ENCODE measurements around the gene RYR2. TPM values are rescaled to one million over a fixed set of nuclear protein-coding genes. Genes with fewer than 3 reads are reported as not detected.

Gene RYR2
- total RNA-seq, 1 experiment from 2014 or later = 0.03 TPM

DNA sequence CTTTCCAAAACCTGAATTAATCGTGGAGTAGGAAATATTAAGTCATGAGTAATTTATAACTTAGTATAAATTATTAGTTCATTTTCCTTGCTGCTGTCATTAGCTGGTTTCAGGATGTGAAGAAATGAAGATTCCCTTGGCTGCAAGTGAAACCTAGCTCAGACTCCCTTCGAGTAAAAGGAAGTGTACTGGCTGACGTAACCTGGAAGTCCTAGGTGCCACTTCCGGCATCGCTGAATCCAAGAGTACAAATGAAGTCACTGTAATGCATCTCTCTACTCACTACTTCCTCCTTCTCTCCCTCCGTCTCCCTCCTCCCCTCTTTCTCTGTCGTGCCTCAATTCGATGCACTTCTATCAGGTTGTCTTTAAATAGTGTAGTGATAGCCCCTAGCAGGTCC, 820.0 kb downstream of the RYR2 start:
- BruUV-seq (replicated peaks) = no TSS peak
- ChIA-PET POLR2A (no interaction called here), CTCF (no interaction called here)
- in situ Hi-C loops (cut with HindIII; ENCODE audit: low pct_unique_long_range_greater_than_20kb, low sequenced_read_pairs) (no loop called here), intact Hi-C loops (cut with micrococcal nuclease; ENCODE audit: unreplicated experiment) (no loop called here)
- Histone ChIP-seq H3K4me3 (ENCODE audit: low read depth in 2 of 2, low read length in 2 of 2) (no peak overlapping the region), H3K4me1 (ENCODE audit: control insufficient read depth, insufficient read depth, low read length) (no peaks in the 10 kb centered on the region; the same call in 1 of the 2 replicates), H3K36me3 (ENCODE audit: control insufficient read depth, insufficient read depth, low read length) (no peaks in the 10 kb centered on the region), H3K27ac (ENCODE audit: low read length) (no peak overlapping the region), H3K9me3 (ENCODE audit: control insufficient read depth, insufficient read depth, low read depth, low read length) (no peaks in the 10 kb centered on the region), H3K27me3 (ENCODE audit: control insufficient read depth, insufficient read depth, low read length) (no peaks in the 10 kb centered on the region)
- TF ChIP-seq, protein P1, sequence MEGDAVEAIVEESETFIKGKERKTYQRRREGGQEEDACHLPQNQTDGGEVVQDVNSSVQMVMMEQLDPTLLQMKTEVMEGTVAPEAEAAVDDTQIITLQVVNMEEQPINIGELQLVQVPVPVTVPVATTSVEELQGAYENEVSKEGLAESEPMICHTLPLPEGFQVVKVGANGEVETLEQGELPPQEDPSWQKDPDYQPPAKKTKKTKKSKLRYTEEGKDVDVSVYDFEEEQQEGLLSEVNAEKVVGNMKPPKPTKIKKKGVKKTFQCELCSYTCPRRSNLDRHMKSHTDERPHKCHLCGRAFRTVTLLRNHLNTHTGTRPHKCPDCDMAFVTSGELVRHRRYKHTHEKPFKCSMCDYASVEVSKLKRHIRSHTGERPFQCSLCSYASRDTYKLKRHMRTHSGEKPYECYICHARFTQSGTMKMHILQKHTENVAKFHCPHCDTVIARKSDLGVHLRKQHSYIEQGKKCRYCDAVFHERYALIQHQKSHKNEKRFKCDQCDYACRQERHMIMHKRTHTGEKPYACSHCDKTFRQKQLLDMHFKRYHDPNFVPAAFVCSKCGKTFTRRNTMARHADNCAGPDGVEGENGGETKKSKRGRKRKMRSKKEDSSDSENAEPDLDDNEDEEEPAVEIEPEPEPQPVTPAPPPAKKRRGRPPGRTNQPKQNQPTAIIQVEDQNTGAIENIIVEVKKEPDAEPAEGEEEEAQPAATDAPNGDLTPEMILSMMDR (IDR thresholded peaks at IDR 0.05) = no peak
- TF ChIP-seq SIN3A (IDR thresholded peaks at IDR 0.05; ENCODE audit: borderline replicate concordance, insufficient read depth, low read depth, low read length) = no peak
- TF ChIP-seq, protein P2, sequence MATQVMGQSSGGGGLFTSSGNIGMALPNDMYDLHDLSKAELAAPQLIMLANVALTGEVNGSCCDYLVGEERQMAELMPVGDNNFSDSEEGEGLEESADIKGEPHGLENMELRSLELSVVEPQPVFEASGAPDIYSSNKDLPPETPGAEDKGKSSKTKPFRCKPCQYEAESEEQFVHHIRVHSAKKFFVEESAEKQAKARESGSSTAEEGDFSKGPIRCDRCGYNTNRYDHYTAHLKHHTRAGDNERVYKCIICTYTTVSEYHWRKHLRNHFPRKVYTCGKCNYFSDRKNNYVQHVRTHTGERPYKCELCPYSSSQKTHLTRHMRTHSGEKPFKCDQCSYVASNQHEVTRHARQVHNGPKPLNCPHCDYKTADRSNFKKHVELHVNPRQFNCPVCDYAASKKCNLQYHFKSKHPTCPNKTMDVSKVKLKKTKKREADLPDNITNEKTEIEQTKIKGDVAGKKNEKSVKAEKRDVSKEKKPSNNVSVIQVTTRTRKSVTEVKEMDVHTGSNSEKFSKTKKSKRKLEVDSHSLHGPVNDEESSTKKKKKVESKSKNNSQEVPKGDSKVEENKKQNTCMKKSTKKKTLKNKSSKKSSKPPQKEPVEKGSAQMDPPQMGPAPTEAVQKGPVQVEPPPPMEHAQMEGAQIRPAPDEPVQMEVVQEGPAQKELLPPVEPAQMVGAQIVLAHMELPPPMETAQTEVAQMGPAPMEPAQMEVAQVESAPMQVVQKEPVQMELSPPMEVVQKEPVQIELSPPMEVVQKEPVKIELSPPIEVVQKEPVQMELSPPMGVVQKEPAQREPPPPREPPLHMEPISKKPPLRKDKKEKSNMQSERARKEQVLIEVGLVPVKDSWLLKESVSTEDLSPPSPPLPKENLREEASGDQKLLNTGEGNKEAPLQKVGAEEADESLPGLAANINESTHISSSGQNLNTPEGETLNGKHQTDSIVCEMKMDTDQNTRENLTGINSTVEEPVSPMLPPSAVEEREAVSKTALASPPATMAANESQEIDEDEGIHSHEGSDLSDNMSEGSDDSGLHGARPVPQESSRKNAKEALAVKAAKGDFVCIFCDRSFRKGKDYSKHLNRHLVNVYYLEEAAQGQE (IDR thresholded peaks at IDR 0.05; ENCODE audit: insufficient read depth in 1 of 2, low read depth in 2 of 2, low read length in 1 of 2) = no peak
- no peak for TF ChIP-seq POLR2AphosphoS5 (IDR thresholded peaks at IDR 0.05; ENCODE audit: low read depth, low read length)
- no peak for TF ChIP-seq TCF7L2 (IDR thresholded peaks at IDR 0.05; ENCODE audit: low read depth, low read length)
- ATAC-seq = no peak
- no peak for DNase-seq (ENCODE audit: low read depth, low spot score)

DNA sequence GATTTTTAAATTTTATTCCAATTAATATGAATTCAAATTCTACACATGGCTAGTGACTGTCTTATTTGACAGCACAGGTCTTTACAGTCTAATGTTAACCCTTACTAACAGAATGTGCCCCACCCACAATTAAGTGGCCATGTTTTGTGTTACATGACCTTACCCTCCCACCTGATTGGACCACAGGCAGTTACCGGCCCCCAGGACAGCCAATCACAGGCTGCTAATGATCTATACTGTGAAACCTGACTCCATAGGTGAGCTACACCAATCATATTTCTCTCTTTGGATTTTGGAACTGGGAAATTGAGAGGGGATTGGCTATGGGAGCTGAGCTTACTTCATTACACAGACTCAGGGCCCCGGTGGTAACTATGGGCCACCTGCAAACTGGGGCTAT, 821.2 kb downstream of the RYR2 start:
- H3K9me3 ChIP-seq (ENCODE audit: control insufficient read depth, insufficient read depth, low read depth, low read length) = no peaks in the 10 kb centered on the region
- in situ Hi-C loops (cut with HindIII; ENCODE audit: low pct_unique_long_range_greater_than_20kb, low sequenced_read_pairs) = no loop called here
- H3K36me3 ChIP-seq (ENCODE audit: control insufficient read depth, insufficient read depth, low read length) = no peaks in the 10 kb centered on the region
- POLR2A ChIA-PET = no interaction called here
- intact Hi-C loops (cut with micrococcal nuclease; ENCODE audit: unreplicated experiment) = no loop called here
- DNase-seq (ENCODE audit: low read depth, low spot score) (no peak), ATAC-seq (no peak)
- no peaks in the 10 kb centered on the region; the same call in 1 of the 2 replicates for H3K4me1 ChIP-seq (ENCODE audit: control insufficient read depth, insufficient read depth, low read length)
- CTCF ChIA-PET = interaction anchor here (0.6 to 0.9 kb wide), 2 partner anchors 26 to 827 kb away, joined by 5 to 7 read pairs; no protein-coding TSS in a partner anchor
- no peak overlapping the region for H3K4me3 ChIP-seq (ENCODE audit: low read depth in 2 of 2, low read length in 2 of 2)
- H3K27me3 ChIP-seq (ENCODE audit: control insufficient read depth, insufficient read depth, low read length) = no peaks in the 10 kb centered on the region
- TF ChIP-seq POLR2AphosphoS5 (IDR thresholded peaks at IDR 0.05; ENCODE audit: low read depth, low read length) = no peak
- no peak for TF ChIP-seq SIN3A (IDR thresholded peaks at IDR 0.05; ENCODE audit: borderline replicate concordance, insufficient read depth, low read depth, low read length)
- no peak for TF ChIP-seq TCF7L2 (IDR thresholded peaks at IDR 0.05; ENCODE audit: low read depth, low read length)
- TF ChIP-seq, protein P2 (IDR thresholded peaks at IDR 0.05; ENCODE audit: insufficient read depth in 1 of 2, low read depth in 2 of 2, low read length in 1 of 2) = no peak
- TF ChIP-seq, protein P1 (IDR thresholded peaks at IDR 0.05) = no peak
- no peak overlapping the region for H3K27ac ChIP-seq (ENCODE audit: low read length)
- BruUV-seq (replicated peaks) = no TSS peak

Data from Panc1 (cell line).